HL-60 (cell line): ENCODE data around the gene MFSD6.

Source experiments
- GABPA ChIP-seq: IDR thresholded peaks from 2 replicates; pipeline ENCODE4 v1.6.1; 2012; ENCODE audit warnings: low read depth
- POLR2AphosphoS5 ChIP-seq: IDR thresholded peaks from 2 replicates; pipeline ENCODE4 v1.6.1; 2012; ENCODE audit warnings: low read depth
- TF ChIP-seq, protein P1 (sequence below): IDR thresholded peaks from one replicate; pipeline ENCODE4 v1.5.1; 2011; ENCODE audit warnings: low read length, control low read depth, inconsistent platforms; ENCODE audit not compliant: insufficient read depth

GRCh38 chr2:190440113-190440512, 32.0 kb downstream of the MFSD6 start:
- TF ChIP-seq POLR2AphosphoS5, result no peak
- TF ChIP-seq, protein P1, sequence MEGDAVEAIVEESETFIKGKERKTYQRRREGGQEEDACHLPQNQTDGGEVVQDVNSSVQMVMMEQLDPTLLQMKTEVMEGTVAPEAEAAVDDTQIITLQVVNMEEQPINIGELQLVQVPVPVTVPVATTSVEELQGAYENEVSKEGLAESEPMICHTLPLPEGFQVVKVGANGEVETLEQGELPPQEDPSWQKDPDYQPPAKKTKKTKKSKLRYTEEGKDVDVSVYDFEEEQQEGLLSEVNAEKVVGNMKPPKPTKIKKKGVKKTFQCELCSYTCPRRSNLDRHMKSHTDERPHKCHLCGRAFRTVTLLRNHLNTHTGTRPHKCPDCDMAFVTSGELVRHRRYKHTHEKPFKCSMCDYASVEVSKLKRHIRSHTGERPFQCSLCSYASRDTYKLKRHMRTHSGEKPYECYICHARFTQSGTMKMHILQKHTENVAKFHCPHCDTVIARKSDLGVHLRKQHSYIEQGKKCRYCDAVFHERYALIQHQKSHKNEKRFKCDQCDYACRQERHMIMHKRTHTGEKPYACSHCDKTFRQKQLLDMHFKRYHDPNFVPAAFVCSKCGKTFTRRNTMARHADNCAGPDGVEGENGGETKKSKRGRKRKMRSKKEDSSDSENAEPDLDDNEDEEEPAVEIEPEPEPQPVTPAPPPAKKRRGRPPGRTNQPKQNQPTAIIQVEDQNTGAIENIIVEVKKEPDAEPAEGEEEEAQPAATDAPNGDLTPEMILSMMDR, result no peak
- no peak for TF ChIP-seq GABPA
